Osteocyte (in vitro differentiated cells): Measurements from ENCODE around the gene RCL1. TPM values are rescaled to one million over a fixed set of nuclear protein-coding genes. Genes with fewer than 3 reads are reported as not detected.

ENCODE experiments used
- DNase-seq: peaks from one replicate; pipeline ENCODE4 v3.0.0; 2021; ENCODE audit warnings: mixed read lengths; ENCODE audit not compliant: unreplicated experiment; ENCODE audit errors: extremely low spot score
- H3K27ac Mint-ChIP-seq: one replicate; pipeline ENCODE4 v1.8.0; 2021; ENCODE audit warnings: mild to moderate bottlenecking, mixed read lengths; ENCODE audit not compliant: unreplicated experiment
- H3K27me3 Mint-ChIP-seq: one replicate; pipeline ENCODE4 v1.8.0; 2021; ENCODE audit warnings: mixed read lengths; ENCODE audit not compliant: unreplicated experiment
- H3K36me3 Mint-ChIP-seq: one replicate; pipeline ENCODE4 v1.8.0; 2021; ENCODE audit warnings: mixed read lengths; ENCODE audit not compliant: unreplicated experiment
- H3K4me1 Mint-ChIP-seq: one replicate; pipeline ENCODE4 v1.8.0; 2021; ENCODE audit warnings: mixed read lengths; ENCODE audit not compliant: unreplicated experiment
- H3K4me3 Mint-ChIP-seq: one replicate; pipeline ENCODE4 v1.8.0; 2021; ENCODE audit warnings: mild to moderate bottlenecking, moderate library complexity, mixed read lengths; ENCODE audit not compliant: unreplicated experiment
- H3K9me3 Mint-ChIP-seq: one replicate; pipeline ENCODE4 v1.8.0; 2021; ENCODE audit warnings: mixed read lengths; ENCODE audit not compliant: unreplicated experiment
- microRNA-seq: library from miRNA; unstranded; fragments of <30 nt; microRNA quantifications from one replicate; pipeline ENCODE4 v1.1.0, GENCODE V29; 2020; ENCODE audit not compliant: unreplicated experiment
- total RNA-seq: library from RNA; stranded (reverse); gene quantifications from 2 replicates; pipeline ENCODE4 v1.2.1, GENCODE V29; 2021
- TF ChIP-seq, protein P1 (sequence below): fragments of 200-600 bp; sonication (generic); IDR thresholded peaks from 2 replicates; pipeline ENCODE4 v1.5.0; 2021; ENCODE audit warnings: antibody characterized with exemption, mild to moderate bottlenecking, moderate library complexity

Gene RCL1
- total RNA-seq, 1 donor from 2014 or later: 13.4 TPM

DNA sequence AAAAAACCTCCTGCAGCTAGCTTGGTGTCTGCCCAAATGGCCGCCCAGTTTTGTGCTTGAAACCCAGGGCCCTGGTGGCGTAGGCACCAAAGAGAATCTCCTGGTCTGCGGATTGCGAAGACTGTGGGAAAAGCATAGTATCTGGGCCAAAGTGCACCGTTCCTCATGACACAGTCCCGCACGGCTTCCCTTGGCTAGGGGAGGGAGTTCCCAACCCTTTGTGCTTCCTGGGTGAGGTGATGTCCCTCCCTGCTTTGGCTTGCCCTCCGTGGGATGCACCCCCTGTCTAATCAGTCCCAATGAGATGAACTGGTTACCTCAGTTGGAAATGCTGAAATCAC, 109.4 kb downstream of the RCL1 start:
- no peaks in the 10 kb centered on the region for H3K27me3 Mint-ChIP-seq
- no peak for DNase-seq
- H3K36me3 Mint-ChIP-seq: peaks cover 17% of the 10 kb centered on the region
- no peak overlapping the region for H3K4me3 Mint-ChIP-seq
- H3K4me1 Mint-ChIP-seq: peaks cover 36% of the 10 kb centered on the region
- TF ChIP-seq, protein P1, sequence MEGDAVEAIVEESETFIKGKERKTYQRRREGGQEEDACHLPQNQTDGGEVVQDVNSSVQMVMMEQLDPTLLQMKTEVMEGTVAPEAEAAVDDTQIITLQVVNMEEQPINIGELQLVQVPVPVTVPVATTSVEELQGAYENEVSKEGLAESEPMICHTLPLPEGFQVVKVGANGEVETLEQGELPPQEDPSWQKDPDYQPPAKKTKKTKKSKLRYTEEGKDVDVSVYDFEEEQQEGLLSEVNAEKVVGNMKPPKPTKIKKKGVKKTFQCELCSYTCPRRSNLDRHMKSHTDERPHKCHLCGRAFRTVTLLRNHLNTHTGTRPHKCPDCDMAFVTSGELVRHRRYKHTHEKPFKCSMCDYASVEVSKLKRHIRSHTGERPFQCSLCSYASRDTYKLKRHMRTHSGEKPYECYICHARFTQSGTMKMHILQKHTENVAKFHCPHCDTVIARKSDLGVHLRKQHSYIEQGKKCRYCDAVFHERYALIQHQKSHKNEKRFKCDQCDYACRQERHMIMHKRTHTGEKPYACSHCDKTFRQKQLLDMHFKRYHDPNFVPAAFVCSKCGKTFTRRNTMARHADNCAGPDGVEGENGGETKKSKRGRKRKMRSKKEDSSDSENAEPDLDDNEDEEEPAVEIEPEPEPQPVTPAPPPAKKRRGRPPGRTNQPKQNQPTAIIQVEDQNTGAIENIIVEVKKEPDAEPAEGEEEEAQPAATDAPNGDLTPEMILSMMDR: no peak
- peak overlapping the region; percentile 81 for H3K27ac Mint-ChIP-seq
- peaks cover 34% of the 10 kb centered on the region for H3K9me3 Mint-ChIP-seq

DNA sequence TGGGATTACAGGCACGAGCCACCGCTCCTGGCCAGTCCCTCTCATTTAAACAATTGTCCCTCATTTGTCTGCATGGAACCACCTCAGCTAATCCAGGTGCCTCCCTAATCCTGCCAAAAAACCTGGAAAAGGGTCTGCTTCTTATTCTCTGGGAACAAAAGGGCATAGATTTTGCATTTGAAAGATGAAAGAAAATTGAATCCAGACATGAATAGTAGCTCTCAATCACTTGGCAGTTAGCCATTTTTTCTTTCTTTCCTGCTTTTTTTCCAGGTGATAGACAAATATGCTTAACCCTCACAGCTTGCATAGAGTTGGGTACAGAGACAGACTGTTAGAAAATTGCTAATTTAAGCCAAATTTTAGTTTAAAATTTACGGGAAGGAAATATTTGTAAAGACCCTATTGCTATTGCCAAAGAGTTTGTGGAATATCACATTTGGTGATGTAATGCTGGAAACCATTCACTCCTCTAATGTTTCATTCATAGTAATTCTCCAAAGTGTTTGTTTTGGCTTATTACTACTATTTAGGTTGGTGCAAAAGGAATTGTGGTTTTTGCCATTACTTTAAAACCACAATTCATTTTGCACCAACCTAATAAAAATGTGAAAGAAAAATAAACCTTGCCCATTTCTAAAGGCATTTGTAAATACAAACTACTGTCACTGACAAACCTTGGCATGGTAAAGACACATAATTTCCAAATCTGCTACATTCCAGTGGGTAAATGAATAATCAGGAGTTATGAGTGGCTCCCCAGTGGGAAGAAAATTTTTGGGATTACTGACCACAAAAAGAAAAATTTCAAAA, 111.8 kb downstream of the RCL1 start:
- TF ChIP-seq, protein P1: no peak
- peaks cover 16% of the 10 kb centered on the region for H3K9me3 Mint-ChIP-seq
- no peaks in the 10 kb centered on the region for H3K27me3 Mint-ChIP-seq
- peaks cover 37% of the 10 kb centered on the region for H3K4me1 Mint-ChIP-seq
- H3K4me3 Mint-ChIP-seq: no peak overlapping the region
- peaks cover 6% of the 10 kb centered on the region for H3K36me3 Mint-ChIP-seq
- peak overlapping the region; percentile 38 for H3K27ac Mint-ChIP-seq
- DNase-seq: no peak

DNA sequence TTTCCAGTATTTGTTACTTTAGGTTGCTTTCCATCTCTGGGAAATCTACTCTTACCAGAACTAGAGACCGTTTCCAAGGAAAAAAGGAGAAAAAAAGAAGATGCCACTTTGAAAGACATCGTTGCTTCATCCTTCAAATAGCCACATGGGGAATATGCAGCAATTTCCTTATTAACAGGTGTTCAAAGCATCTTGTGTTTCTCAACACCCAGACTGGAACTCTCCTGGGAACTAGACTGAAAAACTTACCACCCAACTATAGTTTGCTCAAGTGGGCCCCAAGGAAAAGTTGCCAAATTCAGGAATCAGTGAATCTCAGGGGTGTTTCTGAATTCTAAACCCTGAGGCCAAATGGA, 112.4 kb downstream of the RCL1 start:
- no peak for DNase-seq
- Mint-ChIP-seq H3K4me1 (peaks cover 38% of the 10 kb centered on the region), H3K27me3 (no peaks in the 10 kb centered on the region), H3K36me3 (peaks cover 6% of the 10 kb centered on the region), H3K9me3 (peaks cover 11% of the 10 kb centered on the region), H3K4me3 (no peak overlapping the region), H3K27ac (peak overlapping the region; percentile 37)
- TF ChIP-seq, protein P1: no peak

Small RNA genes lying within 50 kb of the gene (microRNA-seq; reads per million reads assigned to microRNA genes)
- 12.6 reads per million, percentile 19 among the genes with 10 or more reads in this experiment for gene MIR101-2

Other genes starting within 250 kb of the RCL1 start
- 8.1 and 9.0 TPM in 2 replicates for gene PLPP6, start 130.7 kb upstream of the RCL1 start, total RNA-seq
- 1.2 and 1.9 TPM in 2 replicates for gene SPATA6L, start 126.5 kb upstream of the RCL1 start, total RNA-seq
- 14.9 and 19.9 TPM in 2 replicates for gene CDC37L1, start 113.4 kb upstream of the RCL1 start, total RNA-seq
- gene AK3, start 51.7 kb upstream of the RCL1 start, total RNA-seq: 46.0 and 47.5 TPM in 2 replicates
- gene JAK2, start 192.3 kb downstream of the RCL1 start, total RNA-seq: 23.3 and 24.6 TPM in 2 replicates